BJ (cell line): ENCODE data around the gene FYTTD1. TPM values are rescaled to one million over a fixed set of nuclear protein-coding genes. Genes with fewer than 3 reads are reported as not detected.

ENCODE experiments used
- CTCF ChIA-PET: fragments of 350-600 bp; formaldehyde crosslinking; extraction: SDS; loops from one replicate; lab custom pipeline; 2021; ENCODE audit warnings: antibody characterized with exemption, inconsistent platforms; lab: Yijun Ruan, JAX
- POLR2A ChIA-PET: fragments of 300-600 bp; sonication (Branson Sonifier 250); formaldehyde crosslinking; extraction: SDS; loops from one replicate; lab custom pipeline; 2021; ENCODE audit warnings: antibody characterized with exemption; lab: Charles Lee
- DNase-seq: peaks from one replicate; pipeline ENCODE4 v3.0.0-alpha.2; 2011; ENCODE audit warnings: low read depth
- H3K27me3 ChIP-seq: 2 replicates; pipeline ENCODE4 v1.6.0; 2011; ENCODE audit warnings: low read length; ENCODE audit not compliant: control insufficient read depth, insufficient read depth
- H3K36me3 ChIP-seq: 2 replicates; pipeline ENCODE4 v1.5.1; 2011; ENCODE audit warnings: low read length; ENCODE audit not compliant: control insufficient read depth, insufficient read depth
- H3K4me3 ChIP-seq: 2 replicates; pipeline ENCODE4 v1.5.1; 2011; ENCODE audit warnings: low read depth, mild to moderate bottlenecking, control low read depth, low read length
- CTCF ChIP-seq: IDR thresholded peaks from 2 replicates; pipeline ENCODE4 v1.5.1; 2011; ENCODE audit warnings: low read depth, mild to moderate bottlenecking, control low read depth, inconsistent platforms, low read length, moderate library complexity; ENCODE audit not compliant: insufficient read depth
- polyA plus RNA-seq: library from polyadenylated mRNA; depleted of rRNA; stranded (reverse); fragments of >200 nt; gene quantifications from 2 replicates; pipeline ENCODE4 v1.2.3, GENCODE V29; 2011

Gene FYTTD1
- polyA plus RNA-seq, 1 experiment = 37.2 TPM

- Histone ChIP-seq H3K4me3 (no peak overlapping the region), H3K36me3 (peaks cover 2% of the 10 kb centered on the region; the same call in 1 of the 2 replicates), H3K27me3 (no peaks in the 10 kb centered on the region)
- ChIA-PET POLR2A (no interaction called here), CTCF (no interaction called here)
- DNase-seq = no peak
- no peak for TF ChIP-seq CTCF
Measured at GRCh38 chr3:197758512-197758911, 8.8 kb downstream of the FYTTD1 start.

- Histone ChIP-seq H3K27me3 (no peaks in the 10 kb centered on the region), H3K36me3 (peaks cover 2% of the 10 kb centered on the region; the same call in 1 of the 2 replicates), H3K4me3 (no peak overlapping the region)
- DNase-seq = no peak
- no peak for TF ChIP-seq CTCF
- CTCF ChIA-PET = no interaction called here
- POLR2A ChIA-PET = no interaction called here
Measured at GRCh38 chr3:197761784-197762183, 12.1 kb downstream of the FYTTD1 start.

- POLR2A ChIA-PET = no interaction called here
- Histone ChIP-seq H3K36me3 (peaks cover 22% of the 10 kb centered on the region), H3K27me3 (no peaks in the 10 kb centered on the region), H3K4me3 (no peak overlapping the region)
- CTCF ChIA-PET = no interaction called here
- DNase-seq = no peak
- TF ChIP-seq CTCF = no peak
Measured at GRCh38 chr3:197775317-197775716, 25.6 kb downstream of the FYTTD1 start.

- peaks cover 7% of the 10 kb centered on the region for H3K36me3 ChIP-seq
Measured at GRCh38 chr3:197782230-197782629, 32.5 kb downstream of the FYTTD1 start.

GRCh38 chr3:197784019-197784585 lies 34.4 kb downstream of the FYTTD1 start:
- Histone ChIP-seq H3K4me3 (no peak overlapping the region), H3K27me3 (no peaks in the 10 kb centered on the region), H3K36me3 (peaks cover 5% of the 10 kb centered on the region)
- ChIA-PET POLR2A (no interaction called here), CTCF (no interaction called here)
- no peak for TF ChIP-seq CTCF
- no peak for DNase-seq

More at GRCh38 chr3:197782230-197782629, 32.5 kb downstream of the FYTTD1 start:
- Histone ChIP-seq H3K27me3 (no peaks in the 10 kb centered on the region), H3K4me3 (no peak overlapping the region)
- no peak for DNase-seq
- TF ChIP-seq CTCF = no peak
- POLR2A ChIA-PET = no interaction called here
- CTCF ChIA-PET = no interaction called here
